ENCODE data around the gene UCN2. TPM values are rescaled to one million over a fixed set of nuclear protein-coding genes. Genes with fewer than 3 reads are reported as not detected.

The UCN2 gene
- total and polyA plus RNA-seq, 2 of the 8 experiments (the other 6 are each of a cell fraction or from before 2014, with no cell fraction given) = 0.14 TPM; not detected in 1

GRCh38 chr3:48568476-48568875 lies 4.9 kb upstream of the UCN2 start:
- Histone ChIP-seq H3K79me2 (ENCODE audit: control insufficient read depth in 1 of 2, insufficient read depth in 2 of 2, low read length in 2 of 2) (no peaks in the 10 kb centered on the region), H2AFZ (ENCODE audit: low read length) (no peak overlapping the region), H3K23me2 (ENCODE audit: low read depth, low read length) (no peaks in the 10 kb centered on the region), H3K14ac (ENCODE audit: insufficient read length) (no peak overlapping the region), H2BK15ac (ENCODE audit: low read length) (no peak overlapping the region), H3K27ac (ENCODE audit: low read depth, low read length) (no peak overlapping the region), H4K5ac (ENCODE audit: insufficient read length, low read depth, low read length) (no peak overlapping the region), H3K4ac (replicated peaks; ENCODE audit: insufficient read length, low read depth, low read length) (no peak overlapping the region), H3K4me2 (ENCODE audit: insufficient read depth in 1 of 2, low read depth in 2 of 2, low read length in 2 of 2) (no peak overlapping the region), H3K9ac (replicated peaks in 1 of 4; ENCODE audit: extremely low read depth in 1 of 4, low read depth in 3 of 4, low read length in 3 of 4) (no peak overlapping the region), H2BK5ac (ENCODE audit: low read depth, low read length) (no peak overlapping the region), H3K56ac (replicated peaks; ENCODE audit: insufficient read length, low read depth, low read length) (no peak overlapping the region), H2BK12ac (ENCODE audit: low read depth, low read length) (no peak overlapping the region), H3K23ac (ENCODE audit: insufficient read length) (no peak overlapping the region), H3K9me3 (ENCODE audit: insufficient read depth in 2 of 2, low read depth in 1 of 2, low read length in 1 of 2) (no peaks in the 10 kb centered on the region), H3K4me3 (ENCODE audit: extremely low read depth in 1 of 4, insufficient read depth in 2 of 4, low read depth in 3 of 4, low read length in 4 of 4) (no peak overlapping the region), H2BK120ac (replicated peaks; ENCODE audit: low read depth, low read length) (no peak overlapping the region), H4K20me1 (replicated peaks in 1 of 2; ENCODE audit: control insufficient read depth in 1 of 2, insufficient read depth in 2 of 2, low read length in 2 of 2) (no peaks in the 10 kb centered on the region), H2AK5ac (ENCODE audit: low read depth, low read length) (no peak overlapping the region), H4K91ac (replicated peaks; ENCODE audit: insufficient read length, low read length) (no peak overlapping the region), H4K8ac (ENCODE audit: extremely low read depth, insufficient read depth, low read length) (no peak overlapping the region; the same call in 1 of the 2 replicates), H3K4me1 (replicated peaks in 1 of 4; ENCODE audit: control insufficient read depth in 3 of 4, insufficient read depth in 4 of 4, low read length in 3 of 4) (peaks cover 0 to 2% (median 2%) of the 10 kb centered on the region in 4 experiments; a peak in 4 of 7 replicates), H2BK20ac (ENCODE audit: low read length) (no peak overlapping the region), H3K36me3 (ENCODE audit: control insufficient read depth in 2 of 4, insufficient read depth in 4 of 4, low read length in 3 of 4) (no peaks in the 10 kb centered on the region), H3K27me3 (replicated peaks in 1 of 4; ENCODE audit: control insufficient read depth in 3 of 4, extremely low read depth in 1 of 4, insufficient read depth in 3 of 4, low read length in 3 of 4) (no peaks in the 10 kb centered on the region), H3K79me1 (ENCODE audit: low read depth, low read length) (no peaks in the 10 kb centered on the region), H3K18ac (ENCODE audit: extremely low read depth, low read length) (no peak overlapping the region)
- DNase-seq (ENCODE audit: low read depth in 1 of 2, low spot score in 2 of 2) (no peak), FAIRE-seq (no peak)
- no peak for TF ChIP-seq CREB1 (IDR thresholded peaks at IDR 0.05)
- TF ChIP-seq, protein P1, sequence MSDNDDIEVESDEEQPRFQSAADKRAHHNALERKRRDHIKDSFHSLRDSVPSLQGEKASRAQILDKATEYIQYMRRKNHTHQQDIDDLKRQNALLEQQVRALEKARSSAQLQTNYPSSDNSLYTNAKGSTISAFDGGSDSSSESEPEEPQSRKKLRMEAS (IDR thresholded peaks at IDR 0.05) = no peak
- no peak for TF ChIP-seq SAP30 (IDR thresholded peaks at IDR 0.05; ENCODE audit: insufficient read depth, insufficient replicate concordance, low read length)
- TF ChIP-seq CBX8 (IDR thresholded peaks at IDR 0.05; ENCODE audit: borderline replicate concordance, low read depth, low read length) = no peak
- TF ChIP-seq POU5F1 (IDR thresholded peaks at IDR 0.05; ENCODE audit: low read depth, low read length) = no peak
- WGBS, 2 experiments (ENCODE audit: extremely low coverage in 1 of 2, insufficient coverage in 1 of 2, insufficient read length in 1 of 2, insufficient replicate concordance in 2 of 2, low coverage in 1 of 2, low lambda C conversion rate in 2 of 2, missing lambda C conversion rate in 1 of 2) = 88% methylated on average over 7 of the region's 7 CpGs; no CpG with 5 or more reads in 1 of the 2 experiments
- CTCF ChIA-PET (ENCODE audit: partially characterized antibody) = interaction anchor here (1.7 kb wide), 1 partner anchor 11 kb away, joined by 8 read pairs; the partner anchor contains the start of gene PFKFB4
- POLR2A ChIA-PET (ENCODE audit: partially characterized antibody) = interaction anchor here (2.2 kb wide), 1 partner anchor 11 kb away, joined by 9 read pairs; the partner anchor contains the start of gene PFKFB4

Measured in H1 (cell line).